ENCODE measurements around the gene KCND2.
A peak's percentile ranks its signal among the peaks of the same experiment; 100 is the strongest.

KCND2 gene

DNA sequence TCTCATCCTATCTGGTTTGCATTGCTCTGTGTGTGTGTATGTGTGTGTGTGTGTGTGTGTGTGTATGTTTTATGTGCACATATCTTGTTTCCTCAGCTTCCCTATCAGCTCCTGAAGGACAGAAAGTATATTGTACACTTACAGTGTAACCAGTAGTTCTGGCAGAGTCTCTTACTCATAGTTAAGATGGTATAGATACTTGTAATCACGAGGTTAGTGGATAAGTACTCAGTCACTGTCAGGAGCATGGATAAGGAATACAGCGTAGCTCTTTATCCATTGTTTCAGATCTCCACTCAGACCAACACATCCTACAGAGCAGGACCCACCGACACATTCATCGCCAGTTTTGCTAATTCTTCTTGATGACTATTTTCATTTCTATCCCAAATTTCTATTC, 309.9 kb downstream of the KCND2 start:
- H3K4me3 ChIP-seq (ENCODE audit: low read depth, low read length), result no peak overlapping the region
- peak; percentile 8 for DNase-seq (ENCODE audit: low read depth)
- TF ChIP-seq, protein P1, sequence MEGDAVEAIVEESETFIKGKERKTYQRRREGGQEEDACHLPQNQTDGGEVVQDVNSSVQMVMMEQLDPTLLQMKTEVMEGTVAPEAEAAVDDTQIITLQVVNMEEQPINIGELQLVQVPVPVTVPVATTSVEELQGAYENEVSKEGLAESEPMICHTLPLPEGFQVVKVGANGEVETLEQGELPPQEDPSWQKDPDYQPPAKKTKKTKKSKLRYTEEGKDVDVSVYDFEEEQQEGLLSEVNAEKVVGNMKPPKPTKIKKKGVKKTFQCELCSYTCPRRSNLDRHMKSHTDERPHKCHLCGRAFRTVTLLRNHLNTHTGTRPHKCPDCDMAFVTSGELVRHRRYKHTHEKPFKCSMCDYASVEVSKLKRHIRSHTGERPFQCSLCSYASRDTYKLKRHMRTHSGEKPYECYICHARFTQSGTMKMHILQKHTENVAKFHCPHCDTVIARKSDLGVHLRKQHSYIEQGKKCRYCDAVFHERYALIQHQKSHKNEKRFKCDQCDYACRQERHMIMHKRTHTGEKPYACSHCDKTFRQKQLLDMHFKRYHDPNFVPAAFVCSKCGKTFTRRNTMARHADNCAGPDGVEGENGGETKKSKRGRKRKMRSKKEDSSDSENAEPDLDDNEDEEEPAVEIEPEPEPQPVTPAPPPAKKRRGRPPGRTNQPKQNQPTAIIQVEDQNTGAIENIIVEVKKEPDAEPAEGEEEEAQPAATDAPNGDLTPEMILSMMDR (conservative IDR thresholded peaks at IDR 0.05; ENCODE audit: low read depth, low read length), result no peak

DNA sequence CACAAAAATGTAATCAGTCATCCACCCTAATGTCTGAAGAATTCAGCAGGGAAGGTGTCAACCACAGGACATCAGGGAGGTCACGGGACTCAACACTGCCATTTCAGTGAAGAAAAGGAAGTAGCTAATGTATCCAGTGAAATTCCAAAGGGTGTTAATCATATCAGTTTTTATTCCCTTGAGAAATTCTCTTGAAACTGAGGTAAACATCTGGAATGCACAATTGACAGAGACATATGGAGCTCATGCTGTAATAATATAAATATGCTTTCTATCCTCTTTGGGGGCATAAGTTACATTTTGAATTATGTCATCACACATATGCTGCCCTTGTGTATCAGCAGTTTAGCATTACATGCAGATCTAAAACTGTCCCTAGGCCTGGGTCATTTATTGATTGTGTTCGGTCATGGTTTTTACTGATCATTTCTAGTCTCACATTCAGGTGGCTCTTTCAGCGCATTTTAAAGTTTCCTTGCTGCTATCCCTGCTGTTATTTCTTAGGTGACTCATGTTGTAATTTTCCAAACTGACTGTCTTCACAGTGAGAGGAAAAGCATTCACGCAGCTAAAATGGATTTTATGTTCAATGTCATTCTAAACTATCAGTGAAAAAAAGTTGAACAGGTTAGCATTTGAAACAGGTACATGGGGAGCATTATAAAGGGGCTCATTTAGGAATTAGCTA, 311.1 kb downstream of the KCND2 start:
- TF ChIP-seq, protein P1 (conservative IDR thresholded peaks at IDR 0.05; ENCODE audit: low read depth, low read length), result no peak
- DNase-seq (ENCODE audit: low read depth), result peak; percentile 96

DNA sequence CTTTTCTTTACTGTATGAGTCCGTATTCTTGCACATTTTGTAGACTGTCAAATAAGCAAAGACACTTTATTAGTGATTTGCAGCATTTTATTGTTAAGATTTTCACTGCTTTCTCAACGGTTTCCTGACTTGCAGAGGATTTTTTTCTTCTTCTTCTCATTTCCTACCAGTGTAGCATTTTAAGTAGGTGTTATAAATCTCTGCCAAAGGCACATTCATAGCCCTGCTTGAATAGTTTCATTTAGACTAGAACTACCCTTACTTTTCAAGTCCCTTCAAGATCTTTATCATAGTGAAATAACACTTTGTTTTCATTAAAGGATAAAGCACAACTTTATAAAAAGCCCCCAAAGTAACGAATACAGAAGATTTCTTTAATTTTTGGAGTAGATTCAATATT, 313.6 kb downstream of the KCND2 start:
- no peak overlapping the region for H3K4me3 ChIP-seq (ENCODE audit: low read depth, low read length)
- TF ChIP-seq, protein P1 (conservative IDR thresholded peaks at IDR 0.05; ENCODE audit: low read depth, low read length), result no peak
- no peak for DNase-seq (ENCODE audit: low read depth)

More for the DNA sequence above, 311.1 kb downstream of the KCND2 start:
- no peak overlapping the region for H3K4me3 ChIP-seq (ENCODE audit: low read depth, low read length)

DNA sequence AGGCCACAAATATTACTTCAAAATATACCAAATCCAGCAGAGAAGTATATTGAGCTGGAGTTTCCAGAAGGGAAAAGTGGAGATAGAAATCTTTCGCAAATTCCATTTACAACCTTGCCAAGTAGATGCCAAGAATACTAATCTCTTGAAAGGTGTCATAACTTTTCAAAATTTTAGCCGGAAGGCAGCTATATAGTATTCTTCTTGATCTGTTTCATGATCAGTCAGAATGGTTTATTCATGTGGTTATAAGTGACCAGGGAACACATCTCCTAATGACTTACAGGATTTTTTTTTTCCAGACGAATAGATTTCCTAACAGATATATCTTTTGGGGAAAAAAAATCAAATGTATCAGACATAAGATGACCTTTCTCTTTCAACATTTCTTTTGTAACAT, 314.3 kb downstream of the KCND2 start:
- TF ChIP-seq, protein P1 (conservative IDR thresholded peaks at IDR 0.05; ENCODE audit: low read depth, low read length), result no peak
- no peak overlapping the region for H3K4me3 ChIP-seq (ENCODE audit: low read depth, low read length)
- DNase-seq (ENCODE audit: low read depth), result no peak

DNA sequence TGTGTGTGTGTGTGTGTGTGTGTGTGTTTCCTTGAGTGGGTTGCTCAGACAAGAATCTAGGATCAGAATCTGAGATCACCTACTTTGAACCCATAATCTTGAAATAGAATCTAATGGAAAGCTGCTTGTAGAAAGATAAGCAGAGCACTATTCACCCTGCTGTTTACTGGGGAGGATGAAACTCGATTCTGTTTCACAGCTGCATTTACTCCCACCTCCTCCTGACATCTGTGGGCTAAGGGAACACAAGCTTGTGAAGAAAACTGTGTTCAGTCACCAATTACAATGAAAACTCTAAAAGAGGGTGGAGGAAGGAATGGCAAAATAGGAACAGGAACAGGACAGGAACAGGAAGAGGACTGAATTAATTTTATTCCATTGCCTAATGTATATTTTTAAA, 315.4 kb downstream of the KCND2 start:
- DNase-seq (ENCODE audit: low read depth), result peak; percentile 44
- H3K4me3 ChIP-seq (ENCODE audit: low read depth, low read length), result no peak overlapping the region
- TF ChIP-seq, protein P1 (conservative IDR thresholded peaks at IDR 0.05; ENCODE audit: low read depth, low read length), result no peak

DNA sequence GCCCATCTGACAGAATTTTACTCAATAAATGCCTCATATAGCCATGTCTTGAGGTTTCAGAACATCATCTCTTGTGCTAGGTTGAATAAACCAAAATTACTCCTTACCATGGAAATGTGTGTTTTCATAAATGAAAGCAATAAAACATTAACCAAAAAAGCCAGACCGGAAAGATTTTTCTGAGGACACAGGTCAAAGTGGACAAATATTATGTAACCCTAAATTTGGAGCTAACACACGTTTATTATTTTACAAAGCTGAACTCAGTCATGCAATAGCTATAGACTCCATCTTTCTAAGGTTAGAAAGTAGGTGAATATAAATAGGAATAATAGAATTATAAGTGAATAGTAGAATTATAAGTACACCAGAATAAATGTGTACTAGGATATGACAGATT, 315.9 kb downstream of the KCND2 start:
- TF ChIP-seq, protein P1 (conservative IDR thresholded peaks at IDR 0.05; ENCODE audit: low read depth, low read length), result no peak

DNA sequence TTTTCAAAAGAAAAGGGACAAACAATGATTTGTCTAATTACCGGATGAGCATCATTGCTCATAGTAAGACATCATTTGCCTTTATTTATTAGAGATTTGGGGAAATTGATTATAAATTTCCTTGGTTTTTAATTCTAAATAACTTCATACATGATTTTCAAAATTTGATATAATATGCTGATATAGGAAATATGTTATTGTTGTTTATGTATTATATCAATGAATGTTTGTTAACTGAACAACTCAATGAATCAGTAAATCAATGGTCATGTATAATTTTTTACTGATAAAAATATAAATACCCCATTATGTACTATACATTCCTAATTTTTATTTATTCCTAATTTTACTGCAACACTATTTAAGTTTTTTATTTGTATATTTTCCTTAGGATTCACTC, 327.6 kb downstream of the KCND2 start:
- TF ChIP-seq, protein P1 (conservative IDR thresholded peaks at IDR 0.05; ENCODE audit: low read depth, low read length), result no peak
- no peak for DNase-seq (ENCODE audit: low read depth)
- H3K4me3 ChIP-seq (ENCODE audit: low read depth, low read length), result no peak overlapping the region

More for the DNA sequence above, 315.9 kb downstream of the KCND2 start:
- no peak for DNase-seq (ENCODE audit: low read depth)
- H3K4me3 ChIP-seq (ENCODE audit: low read depth, low read length), result no peak overlapping the region
